AG04449 (cell line): ENCODE measurements around the gene B4GALNT3.

Experiments used
- CTCF ChIA-PET: fragments of 350-600 bp; formaldehyde crosslinking; extraction: SDS; loops from one replicate; lab custom pipeline; 2021; ENCODE audit warnings: antibody characterized with exemption; lab: Yijun Ruan, JAX
- POLR2A ChIA-PET: fragments of 400-600, 350-600 bp; formaldehyde crosslinking; extraction: SDS; loops from one replicate; lab custom pipeline; 2020; ENCODE audit warnings: antibody characterized with exemption, inconsistent platforms; lab: Yijun Ruan, JAX
- DNase-seq: peaks from one replicate; pipeline ENCODE4 v3.0.0-alpha.2; 2010; ENCODE audit warnings: low read depth, low spot score
- H3K4me3 ChIP-seq: 2 replicates; pipeline ENCODE4 v1.5.1; 2011; ENCODE audit warnings: low read depth, mild to moderate bottlenecking, control low read depth, low read length
- TF ChIP-seq, protein P1 (sequence below): IDR thresholded peaks from one replicate; pipeline ENCODE4 v1.5.1; 2011; ENCODE audit warnings: mild to moderate bottlenecking, moderate library complexity, low read length, control low read depth, inconsistent platforms; ENCODE audit not compliant: insufficient read depth; ENCODE audit errors: missing control alignments

The B4GALNT3 gene

DNA sequence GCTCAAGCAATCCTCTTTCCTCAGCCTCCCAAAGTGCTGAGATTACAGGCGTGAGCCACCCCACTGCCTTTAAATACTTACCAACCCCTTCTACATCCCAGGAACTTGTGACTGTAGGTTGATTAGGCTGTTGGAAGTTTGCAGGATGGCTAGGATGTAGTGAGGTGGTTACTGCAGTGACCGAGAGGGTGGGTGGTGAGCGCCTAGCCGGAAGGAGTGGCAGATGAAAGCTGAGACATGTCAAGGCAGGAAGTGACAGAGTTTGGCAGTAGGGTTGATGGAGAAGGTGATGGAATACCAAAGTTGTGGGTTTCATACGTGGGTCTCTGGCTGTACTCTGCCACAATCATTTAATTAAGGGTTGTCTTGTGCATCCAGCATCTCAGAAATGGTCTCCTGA is 13.5 kb downstream of the B4GALNT3 start:
- ChIA-PET CTCF (interaction anchor here (1.3 to 2.1 kb wide), 3 partner anchors 8 to 31 kb away, joined by 3 to 4 read pairs (median 3); no protein-coding TSS in a partner anchor), POLR2A (no interaction called here)
- TF ChIP-seq, protein P1, sequence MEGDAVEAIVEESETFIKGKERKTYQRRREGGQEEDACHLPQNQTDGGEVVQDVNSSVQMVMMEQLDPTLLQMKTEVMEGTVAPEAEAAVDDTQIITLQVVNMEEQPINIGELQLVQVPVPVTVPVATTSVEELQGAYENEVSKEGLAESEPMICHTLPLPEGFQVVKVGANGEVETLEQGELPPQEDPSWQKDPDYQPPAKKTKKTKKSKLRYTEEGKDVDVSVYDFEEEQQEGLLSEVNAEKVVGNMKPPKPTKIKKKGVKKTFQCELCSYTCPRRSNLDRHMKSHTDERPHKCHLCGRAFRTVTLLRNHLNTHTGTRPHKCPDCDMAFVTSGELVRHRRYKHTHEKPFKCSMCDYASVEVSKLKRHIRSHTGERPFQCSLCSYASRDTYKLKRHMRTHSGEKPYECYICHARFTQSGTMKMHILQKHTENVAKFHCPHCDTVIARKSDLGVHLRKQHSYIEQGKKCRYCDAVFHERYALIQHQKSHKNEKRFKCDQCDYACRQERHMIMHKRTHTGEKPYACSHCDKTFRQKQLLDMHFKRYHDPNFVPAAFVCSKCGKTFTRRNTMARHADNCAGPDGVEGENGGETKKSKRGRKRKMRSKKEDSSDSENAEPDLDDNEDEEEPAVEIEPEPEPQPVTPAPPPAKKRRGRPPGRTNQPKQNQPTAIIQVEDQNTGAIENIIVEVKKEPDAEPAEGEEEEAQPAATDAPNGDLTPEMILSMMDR: no peak
- no peak for DNase-seq
- H3K4me3 ChIP-seq: no peak overlapping the region

DNA sequence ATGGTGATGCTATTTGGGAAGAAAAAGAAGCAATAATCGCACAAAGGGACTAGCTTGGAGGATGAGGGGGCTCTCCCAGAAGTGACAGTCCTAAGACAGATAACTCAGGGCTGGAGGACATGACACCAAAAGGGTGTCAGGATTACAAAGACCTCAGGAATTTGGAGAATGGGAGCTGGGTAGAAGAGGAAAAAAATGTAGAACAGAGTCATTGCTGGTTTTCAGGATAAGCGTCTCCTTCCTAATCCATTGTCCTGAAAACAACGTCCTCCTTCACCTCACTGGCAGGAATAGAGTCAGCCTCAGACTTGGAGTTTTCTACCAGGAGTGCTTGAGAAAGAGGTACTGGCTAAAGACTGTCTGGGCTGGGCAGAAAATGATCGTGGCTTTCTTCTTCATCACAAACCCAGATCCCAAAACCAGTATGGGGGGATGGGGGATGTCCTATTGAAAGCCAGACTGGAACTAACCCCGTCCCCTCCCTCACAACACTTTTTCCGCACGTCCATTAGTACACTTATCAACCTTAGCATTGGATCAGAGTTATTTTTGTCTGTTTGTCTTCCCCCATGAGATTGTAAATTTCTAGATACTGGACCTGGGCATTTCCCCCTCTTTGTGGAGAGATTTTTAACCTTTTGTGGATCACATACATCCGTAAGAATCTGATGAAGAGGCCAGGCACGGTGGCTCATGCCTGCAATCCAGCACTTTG is 14.3 kb downstream of the B4GALNT3 start:
- DNase-seq: no peak
- POLR2A ChIA-PET: no interaction called here
- no peak overlapping the region for H3K4me3 ChIP-seq
- TF ChIP-seq, protein P1: no peak
- CTCF ChIA-PET: interaction anchor here (1.3 kb wide), 1 partner anchor 32 kb away, joined by 3 read pairs; no protein-coding TSS in a partner anchor

DNA sequence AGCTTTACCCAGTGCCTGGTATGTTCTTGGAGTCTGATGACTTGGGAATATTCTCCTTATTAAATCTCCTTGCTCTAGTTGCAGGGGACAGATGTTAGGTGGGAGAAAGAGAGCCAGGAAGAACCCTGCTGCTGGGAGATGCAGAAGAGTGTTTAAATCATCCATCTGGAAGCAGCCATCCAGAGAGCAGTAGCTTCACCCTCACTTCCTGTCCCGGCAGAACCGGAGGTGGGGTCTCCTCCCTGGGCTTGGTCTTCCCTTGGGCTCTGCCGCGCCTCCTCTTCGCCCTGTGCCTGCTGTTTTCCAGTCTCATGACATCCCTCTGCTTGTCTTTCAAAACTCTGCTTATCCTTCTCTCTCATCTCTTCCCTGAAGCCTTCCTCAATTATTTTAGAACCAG is 15.5 kb downstream of the B4GALNT3 start:
- CTCF ChIA-PET: interaction anchor here (1.2 to 2.1 kb wide), 2 partner anchors 20 to 72 kb away, joined by 4 to 6 read pairs; no protein-coding TSS in a partner anchor

DNA sequence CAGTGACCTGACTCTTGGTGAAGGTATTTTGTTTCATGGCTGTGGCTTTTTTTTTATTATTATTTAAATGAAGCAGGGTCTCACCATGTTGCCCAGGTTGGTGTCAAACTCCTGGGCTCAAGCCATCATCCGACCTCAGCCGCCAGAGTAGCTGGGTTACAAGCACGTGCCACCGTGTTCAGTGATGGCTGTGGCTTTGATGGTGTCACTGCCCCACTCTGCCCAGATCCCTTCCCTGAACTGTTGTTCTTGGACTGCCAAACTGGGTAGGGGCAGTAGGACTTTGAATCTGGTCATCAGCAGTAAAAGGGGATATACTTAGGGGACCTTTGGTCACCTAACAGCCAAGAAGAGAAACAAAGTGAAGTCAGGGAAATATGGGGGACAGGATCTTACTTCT is 19.4 kb downstream of the B4GALNT3 start:
- no peak overlapping the region for H3K4me3 ChIP-seq
- TF ChIP-seq, protein P1: no peak
- ChIA-PET POLR2A (no interaction called here), CTCF (interaction anchor here (2.0 kb wide), 1 partner anchor 68 kb away, joined by 10 read pairs; no protein-coding TSS in a partner anchor)
- DNase-seq: no peak

More for the DNA sequence above, 15.5 kb downstream of the B4GALNT3 start:
- H3K4me3 ChIP-seq: no peak overlapping the region
- POLR2A ChIA-PET: no interaction called here
- no peak for DNase-seq
- TF ChIP-seq, protein P1: no peak

DNA sequence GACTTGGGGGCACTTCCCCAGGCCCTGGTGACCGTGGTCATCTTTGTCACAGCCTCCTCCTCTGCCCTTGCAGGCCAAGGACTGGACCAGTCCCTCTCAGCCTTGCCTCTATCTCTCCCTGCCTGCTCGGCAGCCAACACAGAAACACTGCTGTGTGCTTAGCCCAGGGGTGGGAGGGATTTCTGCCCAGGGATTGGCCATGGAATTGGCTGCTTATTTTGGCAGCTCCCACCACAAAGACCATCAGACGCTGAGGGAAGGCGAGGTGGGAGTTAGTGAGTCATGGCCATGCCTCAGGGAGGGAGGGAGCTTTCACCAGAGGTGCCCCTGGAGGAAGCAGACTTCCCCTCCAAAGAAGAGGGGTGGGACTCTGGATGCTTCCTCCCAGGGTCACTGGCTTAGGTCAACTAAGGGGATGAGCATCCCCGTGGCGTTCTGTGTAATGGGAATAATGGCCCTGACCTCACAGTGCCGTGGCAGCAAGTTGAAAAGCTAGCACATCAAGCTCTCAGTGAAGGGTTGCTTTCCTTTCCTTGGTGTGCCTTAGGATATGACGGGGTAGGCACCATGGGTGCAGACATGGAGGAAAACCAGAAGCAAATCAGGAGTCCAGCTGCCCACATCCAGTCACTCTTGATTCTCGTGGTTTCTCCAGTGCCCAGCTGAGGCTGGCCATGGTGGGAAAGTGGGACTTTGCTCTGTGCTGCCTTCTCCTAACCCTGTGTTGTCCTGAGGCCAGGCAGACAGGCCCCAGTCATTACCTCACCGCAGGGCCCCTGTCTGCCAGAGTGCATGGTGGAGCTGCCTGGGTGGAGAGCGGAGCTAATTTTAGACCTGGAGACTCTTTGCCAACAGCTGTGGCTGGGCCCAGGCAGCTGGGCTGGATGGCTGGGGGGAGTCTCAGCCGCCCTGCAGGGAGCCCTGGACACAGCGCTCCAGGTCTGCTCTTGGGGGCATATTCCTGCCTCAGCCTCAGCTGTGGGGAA is 21.4 kb downstream of the B4GALNT3 start:
- CTCF ChIA-PET: interaction anchor here (0.9 to 1.2 kb wide), 3 partner anchors 9 to 38 kb away, joined by 3 to 4 read pairs (median 3); no protein-coding TSS in a partner anchor
- TF ChIP-seq, protein P1: no peak
- H3K4me3 ChIP-seq: no peak overlapping the region
- no peak for DNase-seq
- POLR2A ChIA-PET: interaction anchor here (1.3 kb wide), 1 partner anchor 52 kb away, joined by 5 read pairs; no protein-coding TSS in a partner anchor
